LNCaP clone FGC (cell line): ENCODE data around the gene SHMT1.

ENCODE experiments used
- DNase-seq: peaks from one replicate; pipeline ENCODE4 v3.0.0-alpha.2; 2011; ENCODE audit warnings: low read depth
- H3K4me3 ChIP-seq: 2 replicates; pipeline ENCODE4 v1.5.1; 2011; ENCODE audit warnings: mild to moderate bottlenecking, low read depth, low read length, control low read depth
- CTCF ChIP-seq: IDR thresholded peaks from 2 replicates; pipeline ENCODE4 v1.5.1; 2012; ENCODE audit warnings: mild to moderate bottlenecking; ENCODE audit not compliant: control insufficient read depth, insufficient read depth; ENCODE audit errors: extremely low read depth

The SHMT1 gene

GRCh38 chr17:18324140-18325050, 39.0 kb downstream of the SHMT1 start:
- TF ChIP-seq CTCF = no peak
- H3K4me3 ChIP-seq = no peak overlapping the region
- DNase-seq = no peak

DNA sequence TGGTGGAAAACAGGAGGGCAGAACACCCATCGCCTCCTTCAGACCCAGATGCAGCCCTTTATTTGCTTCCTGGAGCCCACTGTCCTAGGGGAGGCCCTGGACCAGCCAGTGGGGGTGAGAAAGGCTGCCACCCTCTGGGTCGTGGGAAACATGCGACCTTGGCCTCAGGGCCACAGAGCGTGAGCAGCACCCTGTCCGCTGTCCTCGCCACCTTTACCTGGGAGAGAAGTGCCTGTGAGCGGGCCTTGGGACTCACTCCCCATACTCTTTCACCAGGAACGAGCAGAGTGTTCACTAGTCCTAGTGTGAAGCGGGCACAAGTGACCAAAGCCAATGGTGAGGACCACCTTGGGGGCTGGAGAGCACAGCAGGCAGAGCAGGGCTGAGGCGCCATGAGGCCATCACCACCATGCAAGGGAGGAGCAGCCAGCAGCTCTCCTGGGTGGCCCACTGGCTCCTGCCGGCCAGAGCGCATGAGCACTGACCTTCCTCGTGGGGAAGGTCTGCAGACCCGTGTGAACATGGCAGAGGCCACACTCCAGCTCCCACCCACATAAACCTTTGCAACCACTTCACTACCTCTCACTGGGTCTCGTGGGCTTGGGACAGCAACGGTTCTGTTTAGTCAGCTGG, 39.7 kb downstream of the SHMT1 start:
- no peak for TF ChIP-seq CTCF
- DNase-seq = no peak
- H3K4me3 ChIP-seq = no peak overlapping the region

GRCh38 chr17:18323007-18323406, 40.3 kb downstream of the SHMT1 start:
- 0 out of 2 replicates have a peak, but pooled peaks have one; percentile 8 for TF ChIP-seq CTCF
- H3K4me3 ChIP-seq = no peak overlapping the region
- no peak for DNase-seq

DNA sequence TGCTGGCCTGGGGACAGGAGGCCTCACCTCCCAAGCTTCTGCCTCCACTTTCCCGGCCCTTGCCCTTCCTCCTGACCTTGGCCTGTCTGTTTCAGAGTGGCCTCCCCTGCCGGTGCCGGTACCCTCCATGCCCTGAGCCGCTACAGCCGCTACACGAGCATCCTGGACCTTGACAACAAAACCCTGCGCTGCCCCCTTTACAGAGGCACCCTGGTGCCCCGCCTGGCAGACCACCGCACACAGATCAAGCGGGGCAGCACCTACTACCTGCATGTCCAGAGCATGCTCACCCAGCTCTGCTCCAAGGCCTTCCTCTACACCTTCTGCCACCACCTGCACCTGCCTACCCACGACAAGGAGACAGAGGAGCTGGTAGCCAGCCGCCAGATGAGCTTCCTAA, 40.8 kb downstream of the SHMT1 start:
- TF ChIP-seq CTCF = no peak
- no peak for DNase-seq
- H3K4me3 ChIP-seq = no peak overlapping the region

DNA sequence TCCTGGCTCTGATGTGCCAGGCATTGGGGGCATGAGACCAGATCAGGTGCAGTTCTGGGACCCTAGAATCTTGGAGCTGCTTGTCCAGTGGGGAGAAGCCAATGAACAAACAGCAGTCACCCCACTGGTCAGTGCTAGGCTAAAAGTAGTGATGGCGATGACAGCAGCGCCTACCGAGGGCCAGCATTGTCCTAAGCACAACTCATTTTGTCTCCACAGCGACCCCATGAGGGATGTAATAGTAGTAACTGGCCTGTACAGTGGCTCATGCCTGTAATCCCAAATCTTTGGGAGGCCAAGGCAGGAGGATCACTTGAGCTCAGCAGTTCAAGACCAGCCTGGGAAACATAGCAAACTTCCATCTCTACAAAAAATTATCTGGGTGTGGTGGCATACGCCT, 42.0 kb downstream of the SHMT1 start:
- 0 out of 2 replicates have a peak, but pooled peaks have one; percentile 12 for TF ChIP-seq CTCF
- DNase-seq = no peak
- H3K4me3 ChIP-seq = no peak overlapping the region

DNA sequence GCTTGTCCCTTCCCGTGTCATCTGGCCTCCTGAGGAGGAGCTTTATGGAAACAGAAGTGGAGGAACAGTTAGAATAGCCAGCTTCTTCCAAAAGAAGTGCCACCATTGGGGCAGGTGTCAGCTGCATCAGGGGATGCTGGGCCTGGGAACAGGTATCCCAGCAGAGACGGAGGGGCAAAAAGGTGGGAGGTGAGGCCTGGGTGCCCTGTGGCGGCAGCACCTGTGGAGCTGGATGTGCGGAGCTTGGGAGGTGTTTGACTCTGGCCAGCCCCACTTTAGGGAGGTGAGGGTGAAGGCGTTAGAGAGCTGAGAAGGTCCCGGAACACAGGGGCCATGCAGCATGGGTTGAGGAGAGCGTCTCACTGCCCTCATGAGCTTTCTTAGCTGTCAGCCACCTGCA, 43.0 kb downstream of the SHMT1 start:
- DNase-seq = no peak
- H3K4me3 ChIP-seq = no peak overlapping the region
- no peak for TF ChIP-seq CTCF
